GM21381 (cell line): ENCODE results near the gene STOM.

Experiments
- ATAC-seq: cut with Tn5 transposase; IDR thresholded peaks from one replicate; pipeline ENCODE4 v1.9.1; 2021; ENCODE audit warnings: mild to moderate bottlenecking, moderate library complexity; ENCODE audit not compliant: unreplicated experiment

STOM gene

GRCh38 chr9:121323449-121324151 lies 46.5 kb downstream of the STOM start:
- no peak for ATAC-seq

GRCh38 chr9:121322737-121323448 lies 47.2 kb downstream of the STOM start:
- no peak for ATAC-seq

- no peak for ATAC-seq
Measured at GRCh38 chr9:121322037-121322736, 47.9 kb downstream of the STOM start.

- ATAC-seq = no peak
Measured at GRCh38 chr9:121321016-121321503, 49.0 kb downstream of the STOM start.

GRCh38 chr9:121319383-121319780 lies 50.7 kb downstream of the STOM start:
- no peak for ATAC-seq

- no peak for ATAC-seq
Measured at GRCh38 chr9:121318631-121319382, 51.2 kb downstream of the STOM start.

GRCh38 chr9:121317737-121318630 lies 52.1 kb downstream of the STOM start:
- no peak for ATAC-seq

GRCh38 chr9:121316852-121317373 lies 53.1 kb downstream of the STOM start:
- ATAC-seq = no peak

- no peak for ATAC-seq
Measured at GRCh38 chr9:121316378-121316777, 53.7 kb downstream of the STOM start.

- no peak for ATAC-seq
Measured at GRCh38 chr9:121313458-121314152, 56.4 kb downstream of the STOM start.

- ATAC-seq = no peak
Measured at GRCh38 chr9:121312169-121312568, 57.9 kb downstream of the STOM start.

GRCh38 chr9:121310571-121310970 lies 59.5 kb downstream of the STOM start:
- no peak for ATAC-seq

GRCh38 chr9:121309833-121310425 lies 60.1 kb downstream of the STOM start:
- no peak for ATAC-seq

- ATAC-seq = no peak
Measured at GRCh38 chr9:121309171-121309570, 60.9 kb downstream of the STOM start.

- ATAC-seq = no peak
Measured at GRCh38 chr9:121308765-121309164, 61.3 kb downstream of the STOM start.

GRCh38 chr9:121307976-121308375 lies 62.1 kb downstream of the STOM start:
- no peak for ATAC-seq

- no peak for ATAC-seq
Measured at GRCh38 chr9:121305269-121305994, 64.6 kb downstream of the STOM start.

- ATAC-seq = no peak
Measured at GRCh38 chr9:121304707-121305106, 65.3 kb downstream of the STOM start.
